Smooth muscle cell of the umbilical artery (primary cell): ENCODE results near the gene COMMD2. TPM values are rescaled to one million over a fixed set of nuclear protein-coding genes. Genes with fewer than 3 reads are reported as not detected.

Experiments used
- total RNA-seq: library from RNA; depleted of rRNA; stranded (reverse); fragments of >200 nt; gene quantifications from 2 replicates; pipeline ENCODE4 v1.2.3, GENCODE V29; 2014

COMMD2 gene
- 32.2 and 33.9 TPM in 2 replicates for total RNA-seq

DNA sequence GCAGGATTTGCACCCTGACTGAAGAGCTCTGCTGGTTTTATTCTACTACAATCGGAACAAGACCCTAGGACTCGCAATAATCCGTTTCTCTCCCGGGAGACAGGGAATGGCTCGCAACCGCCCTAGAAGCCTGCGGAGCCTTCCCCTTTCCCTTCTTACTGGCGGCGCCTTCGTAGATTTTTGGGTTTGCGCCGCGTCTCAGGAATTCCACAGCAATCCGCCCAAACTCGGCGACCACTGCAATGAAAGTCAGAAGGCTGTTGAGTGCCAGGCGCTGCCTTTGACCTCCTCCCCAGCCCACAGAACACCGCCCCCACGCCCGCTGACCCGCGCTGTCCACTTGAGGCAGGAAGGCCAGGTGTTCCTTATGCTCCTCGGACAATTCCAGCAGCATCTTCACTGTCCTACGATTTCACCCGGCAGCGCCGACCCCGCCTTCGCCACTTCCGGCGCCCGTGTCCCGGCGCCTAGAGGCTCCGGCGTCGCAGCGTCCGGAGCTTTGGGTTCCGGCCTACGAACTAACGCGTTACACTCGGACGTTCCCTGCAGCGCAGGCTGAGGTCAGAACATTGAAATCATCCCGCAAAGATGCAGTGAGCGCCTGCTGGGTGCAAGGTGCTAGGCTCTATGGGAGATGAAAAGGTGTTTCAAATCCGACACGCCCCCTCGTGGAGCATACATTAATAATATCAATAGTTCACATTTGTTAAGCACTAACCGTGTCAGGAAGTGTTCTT lies at the start of gene COMMD2:
TSS of gene COMMD2 (minus strand) at position 439 of the 737 bp plus-strand sequence. CDS start at position 394, 45 bp downstream.

DNA sequence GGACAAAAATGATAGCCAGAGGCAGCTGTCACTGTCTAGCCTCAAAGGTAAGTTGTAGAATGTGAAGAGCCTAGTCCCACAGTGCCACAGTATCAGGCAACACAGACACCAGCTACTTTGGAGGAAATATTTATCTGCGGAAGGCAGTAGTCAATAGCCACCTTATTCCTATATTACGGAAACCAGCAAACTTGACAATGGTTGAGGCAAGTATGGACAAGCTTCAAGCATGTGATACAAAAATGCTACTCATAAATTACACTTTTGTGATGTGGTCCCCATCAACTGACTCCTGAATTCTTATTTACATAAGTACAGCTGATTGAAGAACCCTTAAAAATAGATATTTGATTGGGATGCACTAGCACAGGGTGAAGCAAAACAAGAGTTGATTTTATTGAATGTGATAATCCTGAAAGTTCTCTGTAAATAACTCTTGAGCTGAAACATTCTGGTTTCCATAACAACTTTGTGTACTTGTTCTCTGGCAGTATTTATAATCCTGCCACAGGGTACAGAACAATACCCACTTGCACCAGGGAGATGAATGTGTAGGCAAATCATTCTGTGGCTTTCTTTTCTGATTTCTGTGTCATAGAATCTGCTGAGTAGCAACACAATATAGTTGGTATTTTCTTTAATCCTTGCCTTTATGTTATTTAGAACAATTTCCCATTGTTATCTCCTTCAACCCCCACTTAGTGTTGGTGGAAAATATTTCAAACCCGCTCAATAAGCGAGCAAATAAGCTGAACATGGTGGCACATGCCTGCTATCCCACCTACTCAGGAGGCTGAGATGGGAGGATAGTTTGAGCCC lies 40.4 kb upstream of the COMMD2 start, which contains the start of gene ANKUB1:
TSS of gene ANKUB1 (minus strand) at position 103 of the 819 bp plus-strand sequence. CDS start 188 bp downstream, outside the sequence.

Other genes with a start within 250 kb of the COMMD2 start
- gene WWTR1, start 94.5 kb downstream of the COMMD2 start, total RNA-seq = 33.3 and 56.1 TPM in 2 replicates
- not detected in 2 replicates for gene ANKUB1, start 40.1 kb upstream of the COMMD2 start, total RNA-seq
- gene RNF13, start 60.7 kb upstream of the COMMD2 start, total RNA-seq = 32.1 and 39.8 TPM in 2 replicates
- 287 and 391 TPM in 2 replicates for gene PFN2, start 218.4 kb upstream of the COMMD2 start, total RNA-seq